ENCODE data around the gene RETN. TPM values are rescaled to one million over a fixed set of nuclear protein-coding genes. Genes with fewer than 3 reads are reported as not detected.

Gene RETN
- total RNA-seq = not detected in 2 replicates

GRCh38 chr19:7668842-7669241 is at the start of gene RETN:
RETN (plus strand) TSS chr19:7669049; CDS start chr19:7669327, 278 bp downstream.

GRCh38 chr19:7629347-7630054 is 39.3 kb upstream of the RETN start, which contains the start of the genes PET100 and XAB2:
PET100 (plus strand) TSS chr19:7629793; CDS start chr19:7629834, 41 bp downstream.
XAB2 (minus strand) TSS chr19:7629545; CDS start chr19:7629527, 18 bp downstream.

GRCh38 chr19:7633698-7634097 is 35.2 kb upstream of the RETN start, which contains the start of gene PCP2:
PCP2 (minus strand) TSS chr19:7633719; CDS start chr19:7633457, 262 bp downstream.

GRCh38 chr19:7636691-7637373 is 32.0 kb upstream of the RETN start, which contains the start of gene STXBP2:
STXBP2 (plus strand) TSS chr19:7637110; CDS start chr19:7637150, 40 bp downstream.

GRCh38 chr19:7676854-7677253 is 8.0 kb downstream of the RETN start, which contains the start of gene MCEMP1:
MCEMP1 (plus strand) TSS chr19:7677090; CDS start chr19:7677121, 31 bp downstream.

GRCh38 chr19:7680606-7681339 is 11.9 kb downstream of the RETN start, which contains the start of gene TRAPPC5:
TRAPPC5 (plus strand) TSS chr19:7680833; CDS start chr19:7682254, 1,421 bp downstream.

GRCh38 chr19:7701654-7702457 is 33.0 kb downstream of the RETN start, which contains the start of gene FCER2:
FCER2 (minus strand) TSS chr19:7702131; CDS start chr19:7699760, 2,371 bp downstream.

Other genes starting within 250 kb of the RETN start
- 0.85 and 1.4 TPM in 2 replicates for gene PEX11G, start 180.0 kb upstream of the RETN start, total RNA-seq
- gene ZNF358, start 152.9 kb upstream of the RETN start, total RNA-seq = 10.2 and 14.2 TPM in 2 replicates
- gene MCOLN1, start 146.4 kb upstream of the RETN start, total RNA-seq = 4.5 and 5.2 TPM in 2 replicates
- 75.9 and 100 TPM in 2 replicates for gene PNPLA6, start 133.3 kb upstream of the RETN start, total RNA-seq
- under 0.01 and 0.09 TPM in 2 replicates for gene CAMSAP3, start 73.2 kb upstream of the RETN start, total RNA-seq
- 22.9 and 31.9 TPM in 2 replicates for gene XAB2, start 39.5 kb upstream of the RETN start, total RNA-seq
- 35.1 and 62.3 TPM in 2 replicates for gene PET100, start 39.3 kb upstream of the RETN start, total RNA-seq
- not detected in 2 replicates for gene PCP2, start 35.3 kb upstream of the RETN start, total RNA-seq
- gene STXBP2, start 31.9 kb upstream of the RETN start, total RNA-seq = 28.8 and 45.7 TPM in 2 replicates
- gene MCEMP1, start 8.0 kb downstream of the RETN start, total RNA-seq = not detected in 2 replicates
- gene TRAPPC5, start 11.8 kb downstream of the RETN start, total RNA-seq = 148 and 207 TPM in 2 replicates
- not detected in 2 replicates for gene FCER2, start 33.1 kb downstream of the RETN start, total RNA-seq
- not detected in 2 replicates for gene CLEC4G, start 63.1 kb downstream of the RETN start, total RNA-seq
- gene CD209, start 78.5 kb downstream of the RETN start, total RNA-seq = not detected in 2 replicates
- gene CLEC4M, start 94.2 kb downstream of the RETN start, total RNA-seq = 0.38 and 0.72 TPM in 2 replicates
- gene EVI5L, start 161.2 kb downstream of the RETN start, total RNA-seq = 9.6 and 16.7 TPM in 2 replicates
- not detected in 2 replicates for gene PRR36, start 205.3 kb downstream of the RETN start, total RNA-seq
- gene LRRC8E, start 219.5 kb downstream of the RETN start, total RNA-seq = 1.6 and 2.2 TPM in 2 replicates
- 9.4 and 11.1 TPM in 2 replicates for gene MAP2K7, start 234.8 kb downstream of the RETN start, total RNA-seq
- gene TGFBR3L, start 245.8 kb downstream of the RETN start, total RNA-seq = 0.54 and 1.1 TPM in 2 replicates